HUES48 (cell line): ENCODE results near the gene ALS2CL.

Experiments
- H3K27ac ChIP-seq: one replicate; pipeline ENCODE4 v1.7.0; 2013; ENCODE audit warnings: low read depth, low read length, inconsistent platforms
- H3K27me3 ChIP-seq: 2 replicates; pipeline ENCODE4 v1.6.1; 2013; ENCODE audit warnings: mild to moderate bottlenecking, low read length; ENCODE audit not compliant: control insufficient read depth, insufficient read depth
- H3K36me3 ChIP-seq: 2 replicates; pipeline ENCODE4 v1.6.1; 2013; ENCODE audit warnings: low read length; ENCODE audit not compliant: control insufficient read depth, insufficient read depth
- H3K4me1 ChIP-seq: 2 replicates; pipeline ENCODE4 v1.6.1; 2013; ENCODE audit warnings: mild to moderate bottlenecking, low read length; ENCODE audit not compliant: control insufficient read depth, insufficient read depth
- H3K4me3 ChIP-seq: 2 replicates; pipeline ENCODE4 v1.5.1; 2013; ENCODE audit warnings: mild to moderate bottlenecking, low read depth, low read length
- H3K9ac ChIP-seq: 2 replicates; pipeline ENCODE4 v1.6.1; 2013; ENCODE audit warnings: mild to moderate bottlenecking, low read depth, low read length, moderate library complexity
- H3K9me3 ChIP-seq: 2 replicates; pipeline ENCODE4 v1.6.1; 2013; ENCODE audit warnings: low read length; ENCODE audit not compliant: control insufficient read depth, insufficient read depth

Gene ALS2CL

GRCh38 chr3:46714728-46715506 lies 21.4 kb upstream of the ALS2CL start:
- no peaks in the 10 kb centered on the region for H3K4me1 ChIP-seq

GRCh38 chr3:46713898-46714552 lies 20.5 kb upstream of the ALS2CL start:
- no peaks in the 10 kb centered on the region for H3K36me3 ChIP-seq
- H3K27ac ChIP-seq = no peak overlapping the region
- H3K9me3 ChIP-seq = no peaks in the 10 kb centered on the region
- no peak overlapping the region for H3K9ac ChIP-seq
- no peak overlapping the region for H3K4me3 ChIP-seq
- H3K4me1 ChIP-seq = no peaks in the 10 kb centered on the region
- no peaks in the 10 kb centered on the region for H3K27me3 ChIP-seq

More at GRCh38 chr3:46714728-46715506, 21.4 kb upstream of the ALS2CL start:
- Histone ChIP-seq H3K9ac (no peak overlapping the region), H3K9me3 (no peaks in the 10 kb centered on the region), H3K36me3 (no peaks in the 10 kb centered on the region), H3K27ac (no peak overlapping the region), H3K27me3 (no peaks in the 10 kb centered on the region), H3K4me3 (no peak overlapping the region)

- Histone ChIP-seq H3K9ac (no peak overlapping the region), H3K4me1 (no peaks in the 10 kb centered on the region), H3K27ac (no peak overlapping the region), H3K4me3 (no peak overlapping the region), H3K27me3 (no peaks in the 10 kb centered on the region), H3K9me3 (no peaks in the 10 kb centered on the region), H3K36me3 (no peaks in the 10 kb centered on the region)
Measured at GRCh38 chr3:46713050-46713897, 19.8 kb upstream of the ALS2CL start.

GRCh38 chr3:46712191-46713049 lies 18.9 kb upstream of the ALS2CL start:
- Histone ChIP-seq H3K4me3 (no peak overlapping the region), H3K36me3 (no peaks in the 10 kb centered on the region), H3K9ac (no peak overlapping the region), H3K27me3 (no peaks in the 10 kb centered on the region), H3K4me1 (no peaks in the 10 kb centered on the region), H3K9me3 (no peaks in the 10 kb centered on the region), H3K27ac (no peak overlapping the region)

GRCh38 chr3:46711760-46712159 lies 18.3 kb upstream of the ALS2CL start:
- no peaks in the 10 kb centered on the region for H3K4me1 ChIP-seq
- no peaks in the 10 kb centered on the region for H3K36me3 ChIP-seq
- no peak overlapping the region for H3K9ac ChIP-seq
- no peaks in the 10 kb centered on the region for H3K27me3 ChIP-seq
- H3K4me3 ChIP-seq = no peak overlapping the region
- H3K27ac ChIP-seq = no peak overlapping the region
- H3K9me3 ChIP-seq = no peaks in the 10 kb centered on the region

- H3K27ac ChIP-seq = no peak overlapping the region
- H3K9ac ChIP-seq = no peak overlapping the region
- H3K4me3 ChIP-seq = no peak overlapping the region
- no peaks in the 10 kb centered on the region for H3K4me1 ChIP-seq
- H3K27me3 ChIP-seq = no peaks in the 10 kb centered on the region
- H3K9me3 ChIP-seq = no peaks in the 10 kb centered on the region
- H3K36me3 ChIP-seq = no peaks in the 10 kb centered on the region
Measured at GRCh38 chr3:46711305-46711704, 17.8 kb upstream of the ALS2CL start.

GRCh38 chr3:46710671-46711295 lies 17.3 kb upstream of the ALS2CL start:
- Histone ChIP-seq H3K4me1 (no peaks in the 10 kb centered on the region), H3K36me3 (no peaks in the 10 kb centered on the region)

GRCh38 chr3:46710229-46710628 lies 16.8 kb upstream of the ALS2CL start:
- Histone ChIP-seq H3K4me3 (no peak overlapping the region), H3K4me1 (no peaks in the 10 kb centered on the region), H3K9ac (no peak overlapping the region), H3K36me3 (no peaks in the 10 kb centered on the region), H3K27ac (no peak overlapping the region), H3K9me3 (no peaks in the 10 kb centered on the region), H3K27me3 (no peaks in the 10 kb centered on the region)

More at GRCh38 chr3:46710671-46711295, 17.3 kb upstream of the ALS2CL start:
- Histone ChIP-seq H3K9ac (no peak overlapping the region), H3K27ac (no peak overlapping the region), H3K27me3 (no peaks in the 10 kb centered on the region), H3K9me3 (no peaks in the 10 kb centered on the region), H3K4me3 (no peak overlapping the region)

- H3K4me1 ChIP-seq = no peaks in the 10 kb centered on the region
- no peak overlapping the region for H3K4me3 ChIP-seq
Measured at GRCh38 chr3:46709721-46710120, 16.2 kb upstream of the ALS2CL start.

GRCh38 chr3:46709157-46709654 lies 15.7 kb upstream of the ALS2CL start:
- H3K9me3 ChIP-seq = no peaks in the 10 kb centered on the region
- H3K27ac ChIP-seq = no peak overlapping the region
- no peak overlapping the region for H3K9ac ChIP-seq
- H3K27me3 ChIP-seq = no peaks in the 10 kb centered on the region
- H3K4me3 ChIP-seq = no peak overlapping the region
- H3K36me3 ChIP-seq = no peaks in the 10 kb centered on the region
- no peaks in the 10 kb centered on the region for H3K4me1 ChIP-seq

More at GRCh38 chr3:46709721-46710120, 16.2 kb upstream of the ALS2CL start:
- Histone ChIP-seq H3K27me3 (no peaks in the 10 kb centered on the region), H3K9ac (no peak overlapping the region), H3K27ac (no peak overlapping the region), H3K9me3 (no peaks in the 10 kb centered on the region), H3K36me3 (no peaks in the 10 kb centered on the region)
